AG09319 (cell line): ENCODE measurements around the gene FZD7.

Experiments
- DNase-seq: peaks from one replicate; pipeline ENCODE4 v3.0.0-alpha.2; 2010; ENCODE audit warnings: low read depth; ENCODE audit errors: extremely low read depth
- TF ChIP-seq, protein P1 (sequence below): IDR thresholded peaks from 2 replicates; pipeline ENCODE4 v1.5.1; 2011; ENCODE audit warnings: low read depth, mild to moderate bottlenecking, inconsistent platforms, low read length, moderate library complexity

FZD7 gene

DNA sequence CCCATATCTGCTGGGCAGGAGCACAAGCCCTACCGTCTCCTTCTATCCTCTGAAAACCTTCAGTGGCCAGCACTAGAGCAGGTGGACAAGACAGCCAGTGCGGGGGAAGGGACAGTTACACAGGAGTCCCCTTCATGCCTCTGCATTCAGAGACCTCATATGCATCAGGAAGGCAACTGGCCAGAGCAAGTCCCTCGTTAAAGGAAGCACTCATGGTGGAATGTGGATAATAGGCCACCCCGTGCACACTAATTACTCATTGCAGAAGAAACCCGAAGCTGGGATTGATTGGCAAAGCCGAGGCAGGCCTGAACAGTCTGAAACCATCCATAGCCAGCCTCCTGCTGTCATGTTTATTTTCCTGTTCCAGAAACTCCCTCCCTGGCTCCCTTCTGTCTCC lies 50.6 kb downstream of the FZD7 start:
- TF ChIP-seq, protein P1, sequence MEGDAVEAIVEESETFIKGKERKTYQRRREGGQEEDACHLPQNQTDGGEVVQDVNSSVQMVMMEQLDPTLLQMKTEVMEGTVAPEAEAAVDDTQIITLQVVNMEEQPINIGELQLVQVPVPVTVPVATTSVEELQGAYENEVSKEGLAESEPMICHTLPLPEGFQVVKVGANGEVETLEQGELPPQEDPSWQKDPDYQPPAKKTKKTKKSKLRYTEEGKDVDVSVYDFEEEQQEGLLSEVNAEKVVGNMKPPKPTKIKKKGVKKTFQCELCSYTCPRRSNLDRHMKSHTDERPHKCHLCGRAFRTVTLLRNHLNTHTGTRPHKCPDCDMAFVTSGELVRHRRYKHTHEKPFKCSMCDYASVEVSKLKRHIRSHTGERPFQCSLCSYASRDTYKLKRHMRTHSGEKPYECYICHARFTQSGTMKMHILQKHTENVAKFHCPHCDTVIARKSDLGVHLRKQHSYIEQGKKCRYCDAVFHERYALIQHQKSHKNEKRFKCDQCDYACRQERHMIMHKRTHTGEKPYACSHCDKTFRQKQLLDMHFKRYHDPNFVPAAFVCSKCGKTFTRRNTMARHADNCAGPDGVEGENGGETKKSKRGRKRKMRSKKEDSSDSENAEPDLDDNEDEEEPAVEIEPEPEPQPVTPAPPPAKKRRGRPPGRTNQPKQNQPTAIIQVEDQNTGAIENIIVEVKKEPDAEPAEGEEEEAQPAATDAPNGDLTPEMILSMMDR, result no peak
- no peak for DNase-seq
